GM19025 (cell line): Measurements from ENCODE around the gene NANOS1.
A peak's percentile ranks its signal among the peaks of the same experiment; 100 is the strongest.
"Not testable (repeated sequence)": the region's sequence is repeated elsewhere in the genome, so short reads cannot be mapped to it uniquely, and the experiment has no call there.

Experiments used
- ATAC-seq: cut with Tn5 transposase; IDR thresholded peaks from one replicate; pipeline ENCODE4 v1.9.1; 2021; ENCODE audit warnings: mild to moderate bottlenecking, low read depth, moderate library complexity; ENCODE audit not compliant: unreplicated experiment

The NANOS1 gene

GRCh38 chr10:119006451-119007210 lies 22.9 kb upstream of the NANOS1 start:
- no peak for ATAC-seq

GRCh38 chr10:119007211-119007574 lies 22.3 kb upstream of the NANOS1 start:
- ATAC-seq = no peak

- no peak for ATAC-seq
Observed at GRCh38 chr10:119020627-119020946, 8.9 kb upstream of the NANOS1 start.

- no peak for ATAC-seq
Observed at GRCh38 chr10:119022846-119023552, 6.5 kb upstream of the NANOS1 start.

DNA sequence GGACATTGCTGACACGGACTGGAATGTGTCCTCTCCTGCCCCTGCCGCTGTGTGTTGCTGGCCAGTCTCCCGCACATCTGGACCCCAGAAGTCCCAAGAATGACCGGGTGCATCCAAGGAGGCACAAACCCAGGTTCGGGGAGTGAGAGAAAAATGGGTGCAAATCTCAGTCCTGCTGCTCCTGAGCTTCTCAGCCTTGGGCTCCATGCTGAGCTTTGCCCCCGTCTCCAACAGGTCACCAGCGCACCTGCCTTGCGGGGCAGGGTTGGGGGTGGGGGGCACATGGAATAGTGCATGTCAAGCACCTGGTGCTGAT lies 6.0 kb upstream of the NANOS1 start:
- ATAC-seq = no peak

DNA sequence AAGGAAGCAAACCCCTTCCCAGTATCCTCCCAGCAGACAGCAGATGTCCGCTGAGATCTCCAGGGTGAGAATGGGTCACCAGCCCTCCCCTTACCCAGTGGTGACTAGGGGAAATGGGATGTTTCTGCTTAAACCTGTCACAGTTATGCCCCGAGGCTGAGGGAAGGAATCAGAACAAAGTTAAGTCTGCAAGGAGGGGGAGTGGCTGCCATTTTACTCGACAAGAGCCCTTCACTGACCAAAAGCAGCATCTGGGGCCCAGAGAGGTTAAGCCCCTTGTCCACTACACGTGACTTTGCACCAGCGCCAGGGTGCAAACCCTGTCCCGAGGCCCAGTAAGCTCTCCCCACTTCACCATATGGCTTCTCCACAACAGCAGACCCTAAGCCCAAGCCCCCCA lies 4.6 kb upstream of the NANOS1 start:
- ATAC-seq = no peak

GRCh38 chr10:119025336-119025735 lies 4.2 kb upstream of the NANOS1 start:
- ATAC-seq = no peak

DNA sequence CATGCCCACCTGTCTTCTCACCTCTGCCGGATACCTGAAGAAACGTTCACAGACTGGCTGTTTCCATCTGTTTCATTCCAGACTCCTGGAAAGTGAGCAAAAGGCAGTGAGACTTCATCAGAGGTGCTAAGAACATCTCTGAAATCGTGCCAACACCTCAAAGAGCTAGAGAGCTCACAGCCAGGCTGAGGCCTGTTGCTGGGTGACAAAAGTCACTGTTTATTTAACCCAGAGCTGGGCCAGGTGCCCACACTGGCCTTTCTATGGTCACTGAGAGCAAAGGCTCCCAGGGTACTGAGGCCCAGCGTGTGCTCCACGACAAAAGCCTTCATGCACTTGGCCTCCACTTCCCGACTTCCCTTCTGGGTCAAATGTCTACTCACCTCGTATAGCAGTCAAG lies 3.7 kb upstream of the NANOS1 start:
- no peak for ATAC-seq

- no peak for ATAC-seq
Observed at GRCh38 chr10:119026301-119027110, 3.0 kb upstream of the NANOS1 start.

DNA sequence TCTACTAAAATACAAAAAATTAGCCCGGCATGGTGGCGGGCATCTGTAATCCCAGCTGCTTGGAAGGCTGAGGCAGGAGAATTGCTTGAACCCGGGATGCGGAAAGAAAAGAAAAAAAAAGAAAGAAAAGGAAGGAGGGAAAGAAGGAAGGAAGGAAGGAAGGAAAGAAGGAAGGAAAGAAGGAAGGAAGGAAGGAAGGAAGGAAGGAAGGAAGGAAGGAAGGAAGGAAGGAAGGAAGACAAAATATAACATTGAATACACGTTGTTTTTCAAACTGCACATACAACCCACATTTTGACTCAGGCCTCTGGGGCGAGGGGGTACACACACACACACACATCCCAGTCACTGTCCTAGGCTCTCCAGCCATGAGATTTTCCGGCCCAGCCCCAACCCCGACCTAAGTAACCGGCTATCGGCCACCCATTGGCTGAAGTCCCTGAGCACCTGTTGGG lies 1.0 kb upstream of the NANOS1 start:
- not testable (repeated sequence) for ATAC-seq

DNA sequence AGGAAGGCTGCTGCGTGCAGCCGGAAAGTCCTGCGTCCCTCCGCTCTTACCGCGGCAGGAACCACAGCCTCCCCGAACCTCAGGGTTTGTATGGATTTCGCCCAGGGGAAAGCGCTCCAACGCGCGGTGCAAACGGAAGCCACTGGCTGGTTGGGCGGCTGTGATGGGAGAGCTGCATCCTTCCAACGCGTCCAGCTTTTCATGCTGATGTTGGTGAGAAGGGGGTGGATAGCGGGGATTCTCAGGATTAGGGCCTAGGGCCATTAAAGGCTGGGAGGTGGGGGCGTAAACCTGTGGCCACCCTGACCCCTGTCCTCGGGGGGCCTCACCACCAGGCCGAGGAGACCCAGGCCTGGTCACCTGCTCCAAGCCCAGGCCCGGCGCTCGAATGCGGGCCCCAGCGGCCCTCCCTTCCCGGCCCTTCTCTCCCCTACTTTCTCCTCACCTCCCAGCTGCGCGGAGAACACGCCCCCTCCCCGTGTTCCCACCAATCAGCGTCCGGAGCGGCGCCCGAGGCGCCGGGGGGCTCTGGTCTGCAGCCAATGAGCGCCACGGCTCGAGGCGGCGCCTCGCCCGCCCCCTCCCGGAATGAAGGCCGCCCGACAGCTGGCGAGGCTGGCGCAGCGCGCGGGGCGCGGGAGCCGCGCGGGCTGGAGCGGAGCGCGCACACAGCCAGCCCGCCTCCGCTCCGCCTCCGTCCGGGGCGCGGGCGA lies 458 bp upstream of the NANOS1 start:
- ATAC-seq = peak; percentile 69

GRCh38 chr10:119030421-119031250 lies 1.1 kb downstream of the NANOS1 start:
- peak; percentile 37 for ATAC-seq

DNA sequence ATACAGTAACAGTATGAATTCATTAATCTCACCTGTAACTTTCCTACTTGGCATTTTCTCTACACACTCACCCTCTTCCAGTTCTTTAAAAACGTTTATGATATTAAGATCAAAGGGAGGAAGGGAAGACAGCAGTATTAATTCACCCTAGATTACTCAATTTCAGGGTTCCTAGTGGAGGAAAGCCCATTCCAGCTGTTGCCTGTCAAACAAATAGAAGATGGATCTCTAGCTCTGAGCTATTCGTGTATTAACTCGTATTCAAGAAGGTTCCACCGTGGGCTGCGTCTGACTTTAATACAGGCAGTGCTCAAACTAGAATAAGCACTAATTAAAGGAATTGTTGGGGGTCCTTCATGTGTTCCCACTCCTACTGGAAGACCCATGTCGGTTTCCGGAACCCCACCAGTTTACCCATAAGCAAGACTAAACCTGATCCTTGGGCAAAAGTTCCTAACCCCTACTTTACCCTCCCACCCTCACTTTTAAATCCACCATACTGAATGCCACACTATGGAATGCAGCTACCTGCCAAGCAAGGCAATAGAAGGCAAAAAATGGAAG lies 2.1 kb downstream of the NANOS1 start:
- no peak for ATAC-seq

DNA sequence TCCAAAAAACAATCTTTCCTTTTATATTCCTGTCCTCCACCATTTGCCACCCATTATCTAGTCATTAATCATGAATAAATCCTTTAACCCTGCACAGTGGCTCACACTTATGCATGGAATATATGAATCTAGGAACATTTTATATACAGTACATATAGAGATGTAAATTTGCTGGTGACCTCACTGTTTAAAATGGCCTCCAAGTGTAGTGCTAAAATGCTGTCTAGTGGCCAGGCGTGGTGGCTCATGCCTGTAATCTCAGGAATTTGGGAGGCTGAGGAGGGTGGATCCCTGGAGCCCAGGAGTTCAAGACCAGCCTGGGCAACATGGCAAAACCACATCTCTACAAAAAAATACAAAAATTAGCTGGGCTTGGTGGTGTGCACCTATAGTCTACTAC lies 9.6 kb downstream of the NANOS1 start:
- no peak for ATAC-seq

DNA sequence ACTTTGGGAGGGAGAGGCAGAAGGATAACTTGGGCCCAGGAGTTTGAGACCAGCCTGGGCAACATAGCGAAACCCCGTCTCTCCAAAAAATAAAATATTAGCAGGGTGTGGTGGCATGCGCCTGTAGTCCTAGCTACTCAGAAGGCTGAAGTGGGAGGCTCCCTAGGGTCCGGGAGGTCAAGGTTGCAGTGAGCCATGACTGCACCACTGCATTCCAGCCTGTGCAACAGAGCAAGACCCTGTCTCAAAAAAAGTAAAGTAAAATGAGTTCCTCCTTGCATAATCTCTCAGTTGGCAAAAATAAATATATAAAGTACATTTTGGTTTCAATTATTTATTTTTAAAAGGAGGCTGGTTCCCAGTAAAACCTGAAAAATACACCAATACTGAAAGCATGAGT lies 11.8 kb downstream of the NANOS1 start:
- no peak for ATAC-seq

- ATAC-seq = no peak
Observed at GRCh38 chr10:119042169-119042568, 12.7 kb downstream of the NANOS1 start.

DNA sequence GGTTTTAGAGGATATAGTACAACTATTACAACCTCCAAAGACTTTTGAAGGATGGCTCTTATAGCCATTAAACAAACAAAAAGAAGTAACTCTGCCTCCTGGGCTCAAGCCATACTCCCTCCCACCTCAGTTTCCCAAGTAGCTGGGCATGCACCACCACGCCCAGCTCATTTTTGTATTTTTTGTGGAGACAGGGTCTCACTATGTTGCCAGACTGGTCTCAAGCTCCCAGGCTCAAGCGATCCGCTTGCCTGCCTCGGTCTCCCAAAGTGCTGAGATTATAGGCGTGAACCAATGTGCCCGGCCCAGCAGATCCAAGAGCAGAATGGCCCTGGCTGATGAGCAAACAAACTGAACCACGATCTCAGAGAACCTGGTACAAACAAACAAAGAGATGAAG lies 16.0 kb downstream of the NANOS1 start:
- ATAC-seq = no peak

DNA sequence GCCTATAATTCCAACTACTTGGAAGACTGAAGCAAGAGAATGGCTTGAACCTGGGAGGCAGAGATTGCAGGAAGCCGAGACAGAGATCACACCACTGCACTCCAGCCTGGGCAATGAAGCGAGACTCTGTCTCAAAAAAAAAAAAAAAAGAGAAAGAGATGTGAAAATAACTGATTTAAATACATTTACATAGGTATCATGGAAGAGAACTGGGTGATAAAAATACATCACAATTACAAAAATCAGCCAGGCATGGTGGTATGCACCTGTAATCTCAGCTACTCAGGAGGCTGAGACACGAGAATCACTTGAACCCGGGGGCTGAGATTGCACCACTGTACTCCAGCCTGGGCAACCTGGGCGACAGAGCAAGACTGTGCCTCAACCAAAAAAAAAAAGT lies 19.8 kb downstream of the NANOS1 start:
- no peak for ATAC-seq

- no peak for ATAC-seq
Observed at GRCh38 chr10:119049777-119050176, 20.3 kb downstream of the NANOS1 start.

GRCh38 chr10:119051775-119052174 lies 22.3 kb downstream of the NANOS1 start:
- no peak for ATAC-seq
